ENCODE measurements around the gene GMCL1. TPM values are rescaled to one million over a fixed set of nuclear protein-coding genes. Genes with fewer than 3 reads are reported as not detected.
A peak's percentile ranks its signal among the peaks of the same experiment; 100 is the strongest.

GMCL1 gene
- total RNA-seq, 2 donors from 2014 or later, result 13.5 to 24.1 TPM

GRCh38 chr2:69918401-69918800 lies 88.9 kb downstream of the GMCL1 start:
- H3K27ac ChIP-seq, result peak overlapping the region; percentile 60 to 93
- peak overlapping the region; percentile 41 for H3K4me3 ChIP-seq
- TF ChIP-seq, protein P1, sequence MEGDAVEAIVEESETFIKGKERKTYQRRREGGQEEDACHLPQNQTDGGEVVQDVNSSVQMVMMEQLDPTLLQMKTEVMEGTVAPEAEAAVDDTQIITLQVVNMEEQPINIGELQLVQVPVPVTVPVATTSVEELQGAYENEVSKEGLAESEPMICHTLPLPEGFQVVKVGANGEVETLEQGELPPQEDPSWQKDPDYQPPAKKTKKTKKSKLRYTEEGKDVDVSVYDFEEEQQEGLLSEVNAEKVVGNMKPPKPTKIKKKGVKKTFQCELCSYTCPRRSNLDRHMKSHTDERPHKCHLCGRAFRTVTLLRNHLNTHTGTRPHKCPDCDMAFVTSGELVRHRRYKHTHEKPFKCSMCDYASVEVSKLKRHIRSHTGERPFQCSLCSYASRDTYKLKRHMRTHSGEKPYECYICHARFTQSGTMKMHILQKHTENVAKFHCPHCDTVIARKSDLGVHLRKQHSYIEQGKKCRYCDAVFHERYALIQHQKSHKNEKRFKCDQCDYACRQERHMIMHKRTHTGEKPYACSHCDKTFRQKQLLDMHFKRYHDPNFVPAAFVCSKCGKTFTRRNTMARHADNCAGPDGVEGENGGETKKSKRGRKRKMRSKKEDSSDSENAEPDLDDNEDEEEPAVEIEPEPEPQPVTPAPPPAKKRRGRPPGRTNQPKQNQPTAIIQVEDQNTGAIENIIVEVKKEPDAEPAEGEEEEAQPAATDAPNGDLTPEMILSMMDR (IDR thresholded peaks at IDR 0.05), result no peak
- H3K27me3 ChIP-seq (replicated peaks; ENCODE audit: insufficient read depth), result no peaks in the 10 kb centered on the region
- H3K36me3 ChIP-seq, result peaks cover 24% of the 10 kb centered on the region
- DNase-seq (ENCODE audit: low spot score), result no peak
- H3K4me1 ChIP-seq (ENCODE audit: control insufficient read depth in 1 of 2, low read depth in 2 of 2), result peaks cover 26 to 41% of the 10 kb centered on the region in 2 donors
- no peaks in the 10 kb centered on the region for H3K9me3 ChIP-seq
- ATAC-seq (ENCODE audit: insufficient number of reproducible peaks, low FRiP score, low read depth), result no peak

DNA sequence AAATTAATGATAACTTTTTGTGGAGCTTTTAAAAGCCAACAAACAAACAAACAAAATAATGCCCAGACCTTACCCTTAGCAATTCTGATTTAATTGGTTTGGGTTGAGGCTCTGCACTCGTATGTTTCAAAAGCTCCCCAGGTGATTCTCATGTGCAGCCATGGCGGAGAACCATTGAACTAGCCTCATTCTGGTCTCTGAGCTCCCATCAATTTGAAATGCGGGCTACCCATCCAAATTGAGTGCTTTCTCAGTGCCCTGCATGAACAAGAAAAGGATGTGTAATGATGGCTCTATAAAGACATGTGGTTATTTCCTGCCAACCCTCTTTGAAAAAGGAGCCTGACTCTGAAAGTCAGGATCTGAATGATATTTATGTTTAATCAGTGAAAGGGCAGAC lies 93.7 kb downstream of the GMCL1 start:
- TF ChIP-seq, protein P1 (IDR thresholded peaks at IDR 0.05), result no peak
- peaks cover 7 to 9% of the 10 kb centered on the region in 2 donors for H3K4me1 ChIP-seq (ENCODE audit: control insufficient read depth in 1 of 2, low read depth in 2 of 2)
- no peak overlapping the region for H3K27ac ChIP-seq
- ATAC-seq (ENCODE audit: insufficient number of reproducible peaks, low FRiP score, low read depth) (no peak), DNase-seq (ENCODE audit: low spot score) (no peak)
- H3K9me3 ChIP-seq, result no peaks in the 10 kb centered on the region
- H3K36me3 ChIP-seq, result peaks cover 29% of the 10 kb centered on the region
- H3K4me3 ChIP-seq, result no peak overlapping the region
- no peaks in the 10 kb centered on the region for H3K27me3 ChIP-seq (replicated peaks; ENCODE audit: insufficient read depth)

DNA sequence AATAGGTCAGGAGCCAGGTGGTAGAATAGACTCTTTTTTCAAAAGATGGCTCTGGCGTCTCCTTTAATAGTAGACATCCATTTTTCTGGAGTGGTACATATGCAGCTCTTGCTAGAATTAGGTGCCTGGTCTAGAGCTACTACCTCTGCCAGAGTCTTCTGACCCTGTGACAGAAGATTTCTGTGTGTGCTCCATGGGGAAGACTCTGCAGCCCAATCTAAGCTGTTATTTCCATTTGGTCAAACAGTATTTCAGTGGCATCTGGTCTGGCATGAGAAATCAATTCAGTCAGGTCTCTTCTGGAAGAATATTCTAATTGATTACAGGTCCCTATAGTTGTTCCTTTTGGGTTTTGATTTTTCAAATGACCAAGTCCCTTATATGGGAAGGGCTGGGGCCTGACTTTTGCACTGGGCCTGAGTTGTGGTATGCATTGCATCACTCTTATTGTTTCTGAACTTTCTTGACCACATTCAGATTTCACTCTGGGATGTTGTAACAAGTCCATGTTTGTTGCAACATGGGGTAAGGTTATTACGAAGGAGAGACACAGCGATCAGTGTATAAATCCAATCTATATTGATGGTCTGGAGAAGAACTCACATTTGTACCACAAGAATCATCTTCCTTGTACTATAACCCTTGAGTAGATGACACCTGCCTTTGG lies 97.5 kb downstream of the GMCL1 start:
- DNase-seq (ENCODE audit: low spot score) (no peak), ATAC-seq (ENCODE audit: insufficient number of reproducible peaks, low FRiP score, low read depth) (no peak)
- H3K4me3 ChIP-seq, result no peak overlapping the region
- no peaks in the 10 kb centered on the region for H3K27me3 ChIP-seq (replicated peaks; ENCODE audit: insufficient read depth)
- peaks cover 14% of the 10 kb centered on the region for H3K36me3 ChIP-seq
- TF ChIP-seq, protein P1 (IDR thresholded peaks at IDR 0.05), result no peak
- H3K9me3 ChIP-seq, result no peaks in the 10 kb centered on the region
- peaks cover 3 to 5% of the 10 kb centered on the region in 2 donors for H3K4me1 ChIP-seq (ENCODE audit: control insufficient read depth in 1 of 2, low read depth in 2 of 2)
- no peak overlapping the region for H3K27ac ChIP-seq

Other genes with a start within 250 kb of the GMCL1 start
- gene AAK1, start 185.9 kb upstream of the GMCL1 start, total RNA-seq, result 10 to 100 TPM; 55.2 to 77.9 TPM
- 10 to 100 TPM; 62.8 to 67.8 TPM for gene ANXA4, start 87.5 kb upstream of the GMCL1 start, total RNA-seq
- gene SNRNP27, start 64.3 kb downstream of the GMCL1 start, total RNA-seq, result 10 to 100 TPM; 57.4 to 98.7 TPM
- 10 to 100 TPM; 13.8 to 28.4 TPM for gene MXD1, start 85.4 kb downstream of the GMCL1 start, total RNA-seq
- gene ASPRV1, start 132.0 kb downstream of the GMCL1 start, total RNA-seq, result 1 to 10 TPM; 1.8 to 3.2 TPM